C4-2B (cell line): Measurements from ENCODE around the gene EXOC8.

ENCODE experiments used
- ZFX ChIP-seq: fragments of 450-650 bp; IDR thresholded peaks from 2 replicates; pipeline ENCODE4 v1.6.1; 2017
- TF ChIP-seq, protein P1 (sequence below): fragments of 450-650 bp; conservative IDR thresholded peaks from 2 replicates; pipeline ENCODE4 v1.5.1; 2017; ENCODE audit warnings: mild to moderate bottlenecking

DNA sequence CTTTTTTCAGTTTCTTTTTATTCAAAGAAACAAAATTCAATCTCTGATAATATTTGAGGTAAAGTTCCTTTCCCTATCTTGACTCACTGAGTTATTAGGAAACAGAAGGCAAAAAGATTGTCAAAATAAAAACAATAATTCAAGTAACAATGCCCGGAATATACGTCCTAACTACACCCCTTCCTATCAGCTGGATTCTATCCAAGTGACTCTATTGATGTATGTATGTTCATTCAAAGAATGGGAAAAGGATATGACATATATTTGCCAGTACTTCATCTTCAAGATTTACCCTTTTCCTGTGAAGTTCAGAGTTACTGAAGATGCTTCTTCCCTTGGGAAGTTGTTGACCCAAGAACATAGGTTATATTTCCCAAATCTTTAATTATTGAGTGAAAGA lies 14.2 kb upstream of the EXOC8 start:
- TF ChIP-seq, protein P1, sequence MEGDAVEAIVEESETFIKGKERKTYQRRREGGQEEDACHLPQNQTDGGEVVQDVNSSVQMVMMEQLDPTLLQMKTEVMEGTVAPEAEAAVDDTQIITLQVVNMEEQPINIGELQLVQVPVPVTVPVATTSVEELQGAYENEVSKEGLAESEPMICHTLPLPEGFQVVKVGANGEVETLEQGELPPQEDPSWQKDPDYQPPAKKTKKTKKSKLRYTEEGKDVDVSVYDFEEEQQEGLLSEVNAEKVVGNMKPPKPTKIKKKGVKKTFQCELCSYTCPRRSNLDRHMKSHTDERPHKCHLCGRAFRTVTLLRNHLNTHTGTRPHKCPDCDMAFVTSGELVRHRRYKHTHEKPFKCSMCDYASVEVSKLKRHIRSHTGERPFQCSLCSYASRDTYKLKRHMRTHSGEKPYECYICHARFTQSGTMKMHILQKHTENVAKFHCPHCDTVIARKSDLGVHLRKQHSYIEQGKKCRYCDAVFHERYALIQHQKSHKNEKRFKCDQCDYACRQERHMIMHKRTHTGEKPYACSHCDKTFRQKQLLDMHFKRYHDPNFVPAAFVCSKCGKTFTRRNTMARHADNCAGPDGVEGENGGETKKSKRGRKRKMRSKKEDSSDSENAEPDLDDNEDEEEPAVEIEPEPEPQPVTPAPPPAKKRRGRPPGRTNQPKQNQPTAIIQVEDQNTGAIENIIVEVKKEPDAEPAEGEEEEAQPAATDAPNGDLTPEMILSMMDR = no peak
- no peak for TF ChIP-seq ZFX
